CD4-positive, alpha-beta memory T cell (primary cell): Measurements from ENCODE around the gene CDH13. TPM values are rescaled to one million over a fixed set of nuclear protein-coding genes. Genes with fewer than 3 reads are reported as not detected.

Experiments
- CTCF ChIA-PET: fragments of 350-600 bp; sonication (Branson Sonifier 250); formaldehyde crosslinking; loops from one replicate; lab custom pipeline; 2021; ENCODE audit warnings: inconsistent platforms; ENCODE audit not compliant: partially characterized antibody; lab: Charles Lee
- POLR2A ChIA-PET: fragments of 350-600 bp; sonication (Branson Sonifier 250); formaldehyde crosslinking; loops from one replicate; lab custom pipeline; 2021; ENCODE audit not compliant: partially characterized antibody; lab: Charles Lee
- DNase-seq, 5 donors: peaks; one replicate each; pipeline versions ENCODE4 v3.0.0 to v3.0.0-alpha.2; 2020 to 2022; ENCODE audit warnings: mixed read lengths in 1 of 5
- H3K27ac ChIP-seq: one replicate; pipeline ENCODE4 v1.7.0; 2013; ENCODE audit warnings: low read depth, low read length
- H3K27me3 ChIP-seq: 2 replicates; pipeline ENCODE4 v1.7.0; 2013; ENCODE audit warnings: mild to moderate bottlenecking, low read length, moderate library complexity; ENCODE audit not compliant: insufficient read depth
- H3K36me3 ChIP-seq: 2 replicates; pipeline ENCODE4 v1.7.0; 2013; ENCODE audit warnings: mild to moderate bottlenecking, low read length, moderate library complexity; ENCODE audit not compliant: insufficient read depth
- H3K4me1 ChIP-seq: 2 replicates; pipeline ENCODE4 v1.7.0; 2013; ENCODE audit warnings: mild to moderate bottlenecking, low read length, moderate library complexity; ENCODE audit not compliant: insufficient read depth
- H3K4me3 ChIP-seq, 2 donors: one replicate each; pipeline ENCODE4 v1.7.0; 2013; ENCODE audit warnings: low read length in 2 of 2, mild to moderate bottlenecking in 1 of 2
- H3K9me3 ChIP-seq, 2 donors: one replicate each; pipeline ENCODE4 v1.7.0; 2013; ENCODE audit warnings: low read length in 2 of 2, control low read depth in 1 of 2; ENCODE audit not compliant: control insufficient read depth in 1 of 2
- H3K27ac Mint-ChIP-seq, 7 donors: one replicate each; pipeline ENCODE4 v1.8.0; 2020 to 2021; ENCODE audit warnings: mixed read lengths in 7 of 7, mild to moderate bottlenecking in 6 of 7, inconsistent platforms in 3 of 7, moderate library complexity in 3 of 7
- H3K27me3 Mint-ChIP-seq, 2 donors: one replicate each; pipeline ENCODE4 v1.8.0; 2020 to 2021; ENCODE audit warnings: mixed read lengths in 2 of 2
- H3K36me3 Mint-ChIP-seq, 2 donors: one replicate each; pipeline ENCODE4 v1.8.0; 2020 to 2021; ENCODE audit warnings: mixed read lengths in 2 of 2, inconsistent platforms in 1 of 2, mild to moderate bottlenecking in 1 of 2
- H3K4me1 Mint-ChIP-seq, 4 donors: one replicate each; pipeline ENCODE4 v1.8.0; 2020 to 2021; ENCODE audit warnings: mixed read lengths in 4 of 4, mild to moderate bottlenecking in 1 of 4
- H3K4me3 Mint-ChIP-seq, 8 donors: one replicate each; pipeline ENCODE4 v1.8.0; 2020 to 2021; ENCODE audit warnings: mixed read lengths in 8 of 8, mild to moderate bottlenecking in 7 of 8, moderate library complexity in 6 of 8, inconsistent platforms in 3 of 8
- H3K9me3 Mint-ChIP-seq, 8 donors: one replicate each; pipeline ENCODE4 v1.8.0; 2020 to 2021; ENCODE audit warnings: mixed read lengths in 8 of 8, mild to moderate bottlenecking in 5 of 8, inconsistent platforms in 3 of 8, moderate library complexity in 1 of 8
- intact Hi-C: fragments of 100-400 bp; cut with micrococcal nuclease; formaldehyde crosslinking; loops from one replicate; pipeline ENCODE4 v1.15.1; 2023
- polyA plus RNA-seq, 2 donors: library from polyadenylated mRNA; unstranded; fragments of 300-500 nt; fragmentation: Illumina TruSeq; gene quantifications; one replicate each; pipeline ENCODE4 v1.2.3, GENCODE V29; 2021
- total RNA-seq, 2 experiments: library from RNA; stranded (reverse); gene quantifications; one replicate each; pipeline ENCODE4 v1.2.3, GENCODE V29; 2021

CDH13 gene
- total and polyA plus RNA-seq, 4 experiments from 2014 or later: not detected

DNA sequence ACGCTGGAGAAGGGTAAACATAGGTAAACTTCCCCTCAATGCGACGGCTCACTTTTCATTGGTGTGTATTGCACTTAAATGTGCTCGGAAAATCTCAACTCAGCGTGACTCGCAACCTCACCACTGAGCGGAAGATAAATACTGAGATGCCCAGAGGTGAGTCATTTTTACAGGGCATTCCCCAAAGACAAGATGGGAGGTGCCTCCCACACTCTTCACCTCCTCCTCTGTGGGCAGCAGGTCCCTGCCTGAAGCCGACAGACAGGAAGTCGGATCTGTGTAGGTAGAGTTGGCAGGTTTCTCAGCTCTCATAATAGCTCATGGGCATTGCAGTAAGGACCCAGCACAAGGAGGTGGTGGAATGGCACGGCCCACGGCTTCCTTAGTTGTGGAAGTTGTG, 906.4 kb downstream of the CDH13 start:
- intact Hi-C loops: no loop called here
- Mint-ChIP-seq H3K27ac (no peak overlapping the region), H3K36me3 (no peaks in the 10 kb centered on the region), H3K4me1 (no peaks in the 10 kb centered on the region), H3K9me3 (peaks cover 0 to 11% (median 2%) of the 10 kb centered on the region in 8 donors), H3K27me3 (no peaks in the 10 kb centered on the region), H3K4me3 (no peak overlapping the region)
- DNase-seq: no peak
- Histone ChIP-seq H3K9me3 (no peaks in the 10 kb centered on the region), H3K4me3 (no peak overlapping the region), H3K27me3 (no peaks in the 10 kb centered on the region), H3K27ac (no peak overlapping the region), H3K4me1 (no peaks in the 10 kb centered on the region), H3K36me3 (no peaks in the 10 kb centered on the region)
- CTCF ChIA-PET: no interaction called here
- POLR2A ChIA-PET: no interaction called here

DNA sequence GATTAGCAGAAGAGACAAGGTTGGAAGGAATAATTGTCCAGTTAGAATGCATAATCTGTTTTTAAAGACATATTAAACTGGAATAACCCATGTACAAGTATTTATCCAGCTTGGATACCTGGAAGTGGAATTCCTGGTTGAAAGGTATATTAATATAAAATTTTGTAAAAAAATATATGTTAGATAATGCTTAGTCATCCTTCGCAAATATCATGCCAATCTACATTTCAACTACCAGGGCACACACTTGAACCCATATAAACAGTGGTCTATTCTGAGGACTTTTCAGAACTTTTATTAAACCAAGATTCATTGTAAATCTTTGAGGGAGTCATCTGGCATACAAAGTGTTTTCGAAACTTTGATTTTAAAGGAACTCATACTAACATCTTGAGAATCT, 911.9 kb downstream of the CDH13 start:
- H3K4me3 Mint-ChIP-seq: no peak overlapping the region
- intact Hi-C loops: no loop called here
- no peak overlapping the region for H3K27ac Mint-ChIP-seq
- no peaks in the 10 kb centered on the region for H3K36me3 Mint-ChIP-seq
- Histone ChIP-seq H3K4me1 (no peaks in the 10 kb centered on the region), H3K36me3 (no peaks in the 10 kb centered on the region), H3K4me3 (no peak overlapping the region), H3K27ac (no peak overlapping the region), H3K9me3 (no peaks in the 10 kb centered on the region), H3K27me3 (no peaks in the 10 kb centered on the region)
- no peaks in the 10 kb centered on the region for H3K27me3 Mint-ChIP-seq
- no peak for DNase-seq
- POLR2A ChIA-PET: no interaction called here
- no peaks in the 10 kb centered on the region for H3K4me1 Mint-ChIP-seq
- CTCF ChIA-PET: no interaction called here
- peaks cover 0 to 11% (median under 1%) of the 10 kb centered on the region in 8 donors for H3K9me3 Mint-ChIP-seq

- Mint-ChIP-seq H3K4me3 (no peak overlapping the region), H3K4me1 (no peaks in the 10 kb centered on the region), H3K27ac (no peak overlapping the region), H3K27me3 (no peaks in the 10 kb centered on the region), H3K36me3 (no peaks in the 10 kb centered on the region), H3K9me3 (peaks cover 0 to 7% (median under 1%) of the 10 kb centered on the region in 8 donors)
- DNase-seq: no peak
- no peaks in the 10 kb centered on the region for H3K9me3 ChIP-seq
- H3K27me3 ChIP-seq: no peaks in the 10 kb centered on the region
- CTCF ChIA-PET: no interaction called here
- H3K36me3 ChIP-seq: no peaks in the 10 kb centered on the region
- intact Hi-C loops: no loop called here
- no peak overlapping the region for H3K4me3 ChIP-seq
- H3K4me1 ChIP-seq: no peaks in the 10 kb centered on the region
- POLR2A ChIA-PET: no interaction called here
- no peak overlapping the region for H3K27ac ChIP-seq
Measured at GRCh38 chr16:83539736-83540490, 913.1 kb downstream of the CDH13 start.

GRCh38 chr16:83541231-83541630, 914.5 kb downstream of the CDH13 start:
- no peaks in the 10 kb centered on the region for H3K27me3 Mint-ChIP-seq
- no peak for DNase-seq
- no peaks in the 10 kb centered on the region for H3K36me3 ChIP-seq
- POLR2A ChIA-PET: no interaction called here
- H3K27ac Mint-ChIP-seq: no peak overlapping the region
- intact Hi-C loops: no loop called here
- H3K27ac ChIP-seq: no peak overlapping the region
- no peaks in the 10 kb centered on the region for H3K9me3 ChIP-seq
- no peak overlapping the region for H3K4me3 ChIP-seq
- H3K9me3 Mint-ChIP-seq: peaks cover 0 to 6% (median under 1%) of the 10 kb centered on the region in 8 donors
- CTCF ChIA-PET: no interaction called here
- H3K4me1 ChIP-seq: no peaks in the 10 kb centered on the region
- no peaks in the 10 kb centered on the region for H3K4me1 Mint-ChIP-seq
- H3K27me3 ChIP-seq: no peaks in the 10 kb centered on the region
- no peaks in the 10 kb centered on the region for H3K36me3 Mint-ChIP-seq
- no peak overlapping the region for H3K4me3 Mint-ChIP-seq

GRCh38 chr16:83542491-83542890, 915.7 kb downstream of the CDH13 start:
- no peak for DNase-seq
- Mint-ChIP-seq H3K4me3 (no peak overlapping the region), H3K27me3 (no peaks in the 10 kb centered on the region), H3K4me1 (no peaks in the 10 kb centered on the region), H3K27ac (no peak overlapping the region), H3K36me3 (no peaks in the 10 kb centered on the region), H3K9me3 (peaks cover 0 to 7% (median 4%) of the 10 kb centered on the region in 8 donors)
- H3K27me3 ChIP-seq: no peaks in the 10 kb centered on the region
- ChIA-PET CTCF (no interaction called here), POLR2A (no interaction called here)
- H3K4me3 ChIP-seq: no peak overlapping the region
- H3K27ac ChIP-seq: no peak overlapping the region
- intact Hi-C loops: no loop called here
- no peaks in the 10 kb centered on the region for H3K9me3 ChIP-seq
- no peaks in the 10 kb centered on the region for H3K4me1 ChIP-seq
- H3K36me3 ChIP-seq: no peaks in the 10 kb centered on the region

DNA sequence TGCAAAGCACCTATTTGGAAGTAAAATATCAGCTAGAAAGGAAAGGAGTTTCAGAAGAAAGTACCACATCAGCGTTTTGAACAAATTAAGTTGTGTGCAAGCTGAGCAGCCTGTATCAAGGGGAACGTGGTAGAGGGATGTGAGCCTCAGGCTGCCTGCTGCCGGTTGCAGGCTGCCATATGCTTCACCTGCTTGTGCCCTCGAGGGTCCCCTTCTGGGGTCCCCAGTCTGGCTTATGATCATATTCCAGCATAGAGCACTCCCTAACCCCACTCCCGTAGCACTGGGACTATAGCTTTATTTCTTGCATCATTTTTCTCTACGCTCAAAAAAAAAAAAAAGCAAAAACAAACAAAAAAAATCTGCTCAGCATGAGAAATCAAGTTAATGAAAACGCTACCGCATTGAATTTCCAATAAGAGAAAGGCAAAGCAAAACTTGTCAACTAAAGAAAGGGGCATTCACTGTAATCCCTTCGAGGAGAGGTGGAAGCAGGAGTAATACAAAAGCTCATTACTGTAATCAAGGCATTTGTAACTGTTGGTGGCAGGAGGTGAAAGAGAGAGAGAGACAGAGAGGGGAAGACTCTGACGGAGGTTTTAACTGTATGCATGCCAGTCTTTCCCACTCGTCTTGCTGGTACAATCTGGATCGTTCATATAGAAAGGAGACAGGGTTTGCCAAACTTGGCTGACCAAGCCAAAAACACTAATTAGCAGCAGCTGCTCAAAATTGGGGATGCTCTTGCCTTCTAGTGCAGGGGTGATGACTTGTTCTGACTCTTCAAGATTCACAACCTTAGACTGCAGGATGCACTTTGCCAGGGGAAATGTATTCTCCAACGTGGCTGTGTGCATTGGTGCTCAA, 922.8 kb downstream of the CDH13 start:
- Histone ChIP-seq H3K27me3 (no peaks in the 10 kb centered on the region), H3K27ac (no peak overlapping the region), H3K4me3 (no peak overlapping the region), H3K4me1 (no peaks in the 10 kb centered on the region), H3K9me3 (no peaks in the 10 kb centered on the region), H3K36me3 (no peaks in the 10 kb centered on the region)
- no peaks in the 10 kb centered on the region for H3K4me1 Mint-ChIP-seq
- H3K9me3 Mint-ChIP-seq: peaks cover 2 to 17% (median 6%) of the 10 kb centered on the region in 8 donors
- POLR2A ChIA-PET: no interaction called here
- intact Hi-C loops: no loop called here
- no peak overlapping the region for H3K27ac Mint-ChIP-seq
- no peaks in the 10 kb centered on the region for H3K36me3 Mint-ChIP-seq
- CTCF ChIA-PET: no interaction called here
- H3K27me3 Mint-ChIP-seq: peaks cover 0 to 2% of the 10 kb centered on the region in 2 donors
- no peak overlapping the region for H3K4me3 Mint-ChIP-seq
- DNase-seq: no peak

DNA sequence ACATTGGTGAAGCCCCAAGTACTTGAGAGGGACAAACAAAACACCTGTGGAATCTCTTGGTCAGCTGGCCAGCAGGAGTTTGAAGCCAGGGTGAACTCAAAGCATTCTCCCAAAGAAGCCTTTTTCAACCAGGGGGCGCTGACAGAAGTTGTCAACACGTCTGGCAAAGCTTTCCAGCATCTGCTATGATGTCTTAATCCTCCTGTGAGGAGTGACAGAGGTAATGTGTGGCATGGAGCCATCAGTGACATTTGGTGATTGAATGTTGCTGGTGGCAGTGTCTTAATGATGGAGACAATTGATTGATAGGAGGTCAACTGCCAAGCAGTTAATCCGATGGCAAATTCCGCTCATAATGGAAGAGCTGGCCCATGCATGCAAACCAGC, 923.4 kb downstream of the CDH13 start:
- intact Hi-C loops: no loop called here
- Histone ChIP-seq H3K27ac (no peak overlapping the region), H3K9me3 (no peaks in the 10 kb centered on the region), H3K27me3 (no peaks in the 10 kb centered on the region), H3K4me3 (no peak overlapping the region), H3K4me1 (no peaks in the 10 kb centered on the region), H3K36me3 (no peaks in the 10 kb centered on the region)
- no peaks in the 10 kb centered on the region for H3K36me3 Mint-ChIP-seq
- peaks cover 0 to 2% of the 10 kb centered on the region in 2 donors for H3K27me3 Mint-ChIP-seq
- no peak overlapping the region for H3K4me3 Mint-ChIP-seq
- CTCF ChIA-PET: no interaction called here
- no peak for DNase-seq
- POLR2A ChIA-PET: no interaction called here
- no peaks in the 10 kb centered on the region for H3K4me1 Mint-ChIP-seq
- H3K9me3 Mint-ChIP-seq: peaks cover 2 to 17% (median 6%) of the 10 kb centered on the region in 8 donors
- H3K27ac Mint-ChIP-seq: no peak overlapping the region
